Measurements from ENCODE around the gene SYP. TPM values are rescaled to one million over a fixed set of nuclear protein-coding genes. Genes with fewer than 3 reads are reported as not detected.

Gene SYP
- total RNA-seq, 1 experiment from 2014 or later: 0.44 TPM

- Histone ChIP-seq H4K20me1 (ENCODE audit: insufficient read depth) (no peaks in the 10 kb centered on the region), H3K4me2 (no peak overlapping the region), H2AFZ (no peak overlapping the region), H3K9me2 (ENCODE audit: insufficient read depth) (no peaks in the 10 kb centered on the region), H3K27me3 (ENCODE audit: insufficient read depth, low read depth) (no peaks in the 10 kb centered on the region), H3K4me1 (replicated peaks; ENCODE audit: insufficient read depth) (no peaks in the 10 kb centered on the region), H3K79me2 (ENCODE audit: low read depth) (no peaks in the 10 kb centered on the region), H3K9me3 (ENCODE audit: insufficient read depth, low read depth) (no peaks in the 10 kb centered on the region), H3K4me3 (no peak overlapping the region), H3F3A (ENCODE audit: insufficient read depth, low read depth) (no peaks in the 10 kb centered on the region), H3K27ac (no peak overlapping the region), H3K36me3 (ENCODE audit: low read depth) (no peaks in the 10 kb centered on the region)
- no peak for TF ChIP-seq CTCF (conservative IDR thresholded peaks at IDR 0.05)
- no peak for TF ChIP-seq EZH2 (IDR thresholded peaks at IDR 0.05; ENCODE audit: low read depth)
- no TSS peak for BruUV-seq (replicated peaks)
- CTCF ChIA-PET: no interaction called here
- POLR2A ChIA-PET (ENCODE audit: unreplicated experiment): no interaction called here
- no peak for DNase-seq
- intact Hi-C loops (cut with micrococcal nuclease; ENCODE audit: unreplicated experiment): no loop called here
These were observed 38.7 kb upstream of the SYP start for GRCh38 chrX:49238735-49239134.

GRCh38 chrX:49237060-49237459, 37.1 kb upstream of the SYP start:
- H3F3A ChIP-seq (ENCODE audit: insufficient read depth, low read depth): no peaks in the 10 kb centered on the region
- H3K9me3 ChIP-seq (ENCODE audit: insufficient read depth, low read depth): no peaks in the 10 kb centered on the region
- ChIA-PET CTCF (no interaction called here), POLR2A (ENCODE audit: unreplicated experiment) (no interaction called here)
- H3K27ac ChIP-seq: no peak overlapping the region
- no peaks in the 10 kb centered on the region for H3K4me1 ChIP-seq (replicated peaks; ENCODE audit: insufficient read depth)
- DNase-seq: no peak
- no peaks in the 10 kb centered on the region for H4K20me1 ChIP-seq (ENCODE audit: insufficient read depth)
- H2AFZ ChIP-seq: no peak overlapping the region
- TF ChIP-seq CTCF (conservative IDR thresholded peaks at IDR 0.05) (no peak), EZH2 (IDR thresholded peaks at IDR 0.05; ENCODE audit: low read depth) (no peak)
- H3K79me2 ChIP-seq (ENCODE audit: low read depth): no peaks in the 10 kb centered on the region
- no TSS peak for BruUV-seq (replicated peaks)
- no peak overlapping the region for H3K4me2 ChIP-seq
- intact Hi-C loops (cut with micrococcal nuclease; ENCODE audit: unreplicated experiment): no loop called here
- H3K9me2 ChIP-seq (ENCODE audit: insufficient read depth): no peaks in the 10 kb centered on the region
- no peaks in the 10 kb centered on the region for H3K36me3 ChIP-seq (ENCODE audit: low read depth)
- no peaks in the 10 kb centered on the region for H3K27me3 ChIP-seq (ENCODE audit: insufficient read depth, low read depth)
- no peak overlapping the region for H3K4me3 ChIP-seq

GRCh38 chrX:49233887-49234555, 34.0 kb upstream of the SYP start:
- no peak overlapping the region for H3K4me3 ChIP-seq
- no peaks in the 10 kb centered on the region for H3K27me3 ChIP-seq (ENCODE audit: insufficient read depth, low read depth)
- no peaks in the 10 kb centered on the region for H3K36me3 ChIP-seq (ENCODE audit: low read depth)
- TF ChIP-seq EZH2 (IDR thresholded peaks at IDR 0.05; ENCODE audit: low read depth): no peak
- TF ChIP-seq CTCF (conservative IDR thresholded peaks at IDR 0.05): no peak
- H3K27ac ChIP-seq: no peak overlapping the region
- no peaks in the 10 kb centered on the region for H3F3A ChIP-seq (ENCODE audit: insufficient read depth, low read depth)
- no peaks in the 10 kb centered on the region for H3K4me1 ChIP-seq (replicated peaks; ENCODE audit: insufficient read depth)
- no peak overlapping the region for H2AFZ ChIP-seq
- H4K20me1 ChIP-seq (ENCODE audit: insufficient read depth): no peaks in the 10 kb centered on the region
- H3K4me2 ChIP-seq: no peak overlapping the region
- DNase-seq: no peak
- intact Hi-C loops (cut with micrococcal nuclease; ENCODE audit: unreplicated experiment): no loop called here
- CTCF ChIA-PET: no interaction called here
- POLR2A ChIA-PET (ENCODE audit: unreplicated experiment): no interaction called here
- H3K9me3 ChIP-seq (ENCODE audit: insufficient read depth, low read depth): no peaks in the 10 kb centered on the region
- no peaks in the 10 kb centered on the region for H3K79me2 ChIP-seq (ENCODE audit: low read depth)
- BruUV-seq (replicated peaks): no TSS peak
- H3K9me2 ChIP-seq (ENCODE audit: insufficient read depth): no peaks in the 10 kb centered on the region
